NCI-H2029 treated with DMSO at 0.1 percent for 48 hours (cell line): ENCODE data around the gene CYP4X1.
"Not testable (repeated sequence)": the region's sequence is repeated elsewhere in the genome, so short reads cannot be mapped to it uniquely, and the experiment has no call there.

Source experiments
- DNase-seq: peaks from one replicate; lab custom pipeline; 2025; lab: John Stamatoyannopoulos, UW

The CYP4X1 gene

GRCh38 chr1:47069509-47069908 is 46.0 kb downstream of the CYP4X1 start:
- not testable (repeated sequence) for DNase-seq

DNA sequence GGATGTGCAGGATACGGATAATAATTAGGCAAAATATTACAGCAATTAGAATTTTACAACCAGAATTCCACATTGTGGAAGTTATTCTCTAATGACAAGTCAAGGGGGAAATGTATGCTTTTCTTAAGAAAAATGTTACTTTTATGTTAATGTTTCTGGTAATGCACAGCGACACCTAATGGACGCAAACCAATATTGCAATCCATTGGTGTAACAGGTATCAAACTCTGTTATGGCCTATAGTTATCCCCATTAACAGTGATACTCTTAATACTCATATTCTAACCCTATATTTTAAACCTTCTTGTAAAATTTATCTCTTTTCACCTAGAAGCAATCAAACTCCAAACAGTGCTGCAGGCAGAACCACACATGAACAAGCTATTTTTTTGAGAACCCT is 65.9 kb downstream of the CYP4X1 start:
- peak; percentile 41 for DNase-seq

GRCh38 chr1:47091476-47091875 is 68.0 kb downstream of the CYP4X1 start:
- DNase-seq, result not testable (repeated sequence)
